Measurements from ENCODE around the gene BRAT1.
"Not testable (repeated sequence)": the region's sequence is repeated elsewhere in the genome, so short reads cannot be mapped to it uniquely, and the experiment has no call there.

Gene BRAT1

DNA sequence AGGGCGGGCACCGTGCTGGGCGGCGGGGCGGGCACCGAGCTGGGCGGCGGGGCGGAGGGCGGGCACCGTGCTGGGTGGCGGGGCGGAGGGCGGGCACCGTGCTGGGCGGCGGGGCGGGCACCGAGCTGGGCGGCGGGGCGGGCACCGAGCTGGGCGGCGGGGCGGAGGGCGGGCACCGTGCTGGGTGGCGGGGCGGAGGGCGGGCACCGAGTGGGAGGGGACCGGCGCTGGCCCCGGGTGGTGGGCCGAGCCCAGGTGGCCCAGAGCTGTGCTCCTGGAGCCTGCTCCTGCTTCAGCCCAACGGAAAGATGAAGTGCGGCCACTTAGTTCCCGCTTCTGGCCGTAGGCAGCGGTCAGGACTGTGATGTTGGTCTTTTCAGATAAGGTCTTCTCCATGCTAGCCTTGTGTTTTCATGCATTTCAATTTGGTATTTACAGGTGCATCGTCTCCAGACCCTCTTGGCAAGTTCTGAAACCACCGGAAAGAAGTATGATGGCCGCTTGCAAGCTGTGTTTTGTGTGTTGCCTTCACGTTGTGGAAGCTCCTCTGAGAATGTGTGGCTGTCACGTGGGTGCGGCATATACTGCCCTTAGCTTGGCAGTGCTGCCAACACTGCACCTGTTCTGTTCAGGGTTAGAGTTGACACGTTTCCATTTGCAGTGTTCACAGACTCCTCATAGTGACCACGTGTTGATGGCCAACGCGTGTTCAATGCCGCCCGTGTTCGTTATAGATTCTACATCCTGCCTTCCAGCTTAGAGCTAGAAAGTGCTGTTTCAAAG, 28.7 kb upstream of the BRAT1 start:
- no peak for DNase-seq

DNA sequence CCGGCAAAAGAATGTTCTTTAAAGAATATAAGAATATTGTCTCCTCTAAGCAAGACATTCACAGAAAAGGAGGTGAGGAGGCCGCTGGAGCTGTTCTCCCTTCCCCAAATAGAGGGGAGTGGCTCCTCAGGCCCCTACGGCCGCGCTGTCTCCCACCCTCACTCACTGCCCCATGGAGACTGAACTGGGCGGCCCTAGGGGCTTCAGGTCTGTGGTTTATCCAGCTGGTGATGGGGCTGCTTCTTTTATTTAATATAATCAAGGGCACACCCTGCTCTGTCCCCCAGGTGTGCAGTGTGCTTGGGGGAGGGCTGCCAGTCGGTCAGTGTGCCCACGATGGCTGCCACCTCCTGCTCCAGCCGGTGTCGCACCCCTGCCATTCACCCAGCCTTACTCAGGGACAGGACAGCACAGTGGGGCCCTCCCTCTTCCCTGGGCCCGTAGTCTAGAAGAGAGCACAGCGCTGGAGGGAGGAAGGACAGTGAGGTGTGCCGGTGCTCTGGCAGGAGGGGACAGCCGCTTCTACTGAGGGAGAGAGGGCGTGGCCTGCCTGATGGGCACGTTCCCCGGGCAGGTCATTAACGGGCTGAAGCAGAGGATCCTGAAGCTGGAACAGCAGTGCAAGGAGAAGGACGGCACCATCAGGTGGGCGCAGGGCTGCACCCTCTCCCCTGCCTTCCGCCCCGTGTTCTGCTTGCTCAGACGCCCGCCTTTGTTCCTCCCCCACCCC, 26.8 kb upstream of the BRAT1 start:
- no peak for DNase-seq

DNA sequence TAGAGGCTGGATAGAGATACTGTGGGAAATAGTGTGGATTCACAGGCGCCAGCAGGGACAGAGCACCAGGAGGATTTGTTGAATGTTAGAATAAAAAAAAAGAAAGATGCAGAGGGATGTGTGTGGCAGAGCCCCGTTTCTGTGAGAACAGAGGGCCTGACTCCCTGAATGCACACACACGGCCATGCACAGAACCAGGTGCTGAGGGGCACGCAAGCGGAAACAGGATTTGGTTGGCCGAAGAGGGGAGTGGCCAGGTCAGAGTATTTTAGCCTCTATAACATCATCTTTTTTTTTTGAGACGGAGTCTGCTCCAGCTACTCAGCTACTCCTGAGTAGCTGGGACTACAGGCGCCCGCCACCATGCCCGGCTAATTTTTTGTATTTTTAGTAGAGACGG, 25.3 kb upstream of the BRAT1 start:
- DNase-seq = no peak

DNA sequence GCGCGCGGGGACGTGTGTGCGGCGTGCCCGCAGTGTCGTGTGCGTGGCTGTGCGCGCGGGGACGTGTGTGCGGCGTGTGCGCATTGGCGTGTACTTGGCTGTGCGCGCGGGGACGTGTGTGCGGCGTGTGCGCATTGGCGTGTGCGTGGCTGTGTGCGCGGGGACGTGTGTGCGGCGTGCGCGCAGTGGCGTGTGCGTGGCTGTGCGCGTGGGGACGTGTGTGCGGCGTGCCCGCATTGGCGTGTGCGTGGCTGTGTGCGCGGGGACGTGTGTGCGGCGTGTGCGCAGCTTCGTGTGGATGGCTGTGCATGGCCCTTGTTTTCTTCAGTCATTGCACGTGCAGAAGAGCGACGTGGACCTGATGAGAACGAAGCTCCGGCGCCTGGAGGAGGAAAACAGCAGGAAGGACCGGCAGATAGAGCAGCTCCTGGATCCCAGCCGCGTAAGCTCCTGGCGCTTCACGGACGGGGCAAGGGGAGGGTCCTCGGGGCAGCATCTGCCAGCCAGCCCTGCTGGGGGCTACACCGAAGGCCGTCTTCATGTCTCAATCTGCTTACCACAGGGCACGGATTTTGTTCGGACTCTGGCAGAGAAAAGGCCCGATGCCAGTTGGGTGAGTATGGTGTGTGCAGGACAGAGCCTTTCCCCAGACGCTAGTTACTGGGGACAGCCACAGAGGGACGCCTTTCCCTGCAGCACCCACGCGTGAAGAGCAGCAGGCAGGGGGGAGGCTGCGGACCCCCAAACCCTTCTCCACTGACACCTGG, 22.8 kb upstream of the BRAT1 start:
- no peak for DNase-seq

DNA sequence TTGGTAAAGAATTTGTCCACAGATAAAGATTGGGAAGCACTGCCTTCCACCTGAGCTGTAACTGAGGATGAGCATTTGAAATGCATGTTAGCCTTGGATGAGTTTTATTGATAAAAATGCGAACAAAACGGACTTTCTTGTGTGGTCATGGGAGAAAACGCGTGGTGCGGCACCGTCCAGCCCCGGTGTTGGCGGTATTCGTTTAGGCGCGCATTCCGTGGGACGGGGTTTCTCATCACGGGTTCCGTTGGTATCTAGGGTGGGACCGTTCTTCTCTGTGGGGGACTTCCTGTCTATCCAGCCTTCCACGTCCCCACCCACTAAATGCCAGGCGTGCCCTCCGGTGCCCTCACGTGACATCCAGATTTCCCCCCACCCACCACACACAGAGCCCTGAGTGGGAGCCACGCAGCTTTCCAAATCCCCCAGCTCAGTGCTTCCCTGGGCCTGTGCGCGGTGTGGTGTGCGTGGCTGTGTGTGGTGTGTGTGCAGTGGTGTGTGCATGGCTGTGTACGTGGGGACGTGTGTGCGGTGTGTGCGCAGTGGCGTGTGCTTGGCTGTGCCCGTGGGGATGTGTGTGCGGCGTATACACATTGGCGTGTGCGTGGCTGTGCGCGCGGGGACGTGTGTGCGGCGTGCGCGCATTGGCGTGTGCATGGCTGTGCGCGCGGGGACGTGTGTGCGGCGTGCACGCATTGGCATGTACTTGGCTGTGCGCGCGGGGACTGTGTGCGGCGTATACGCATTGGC, 21.6 kb upstream of the BRAT1 start:
- no peak for DNase-seq

DNA sequence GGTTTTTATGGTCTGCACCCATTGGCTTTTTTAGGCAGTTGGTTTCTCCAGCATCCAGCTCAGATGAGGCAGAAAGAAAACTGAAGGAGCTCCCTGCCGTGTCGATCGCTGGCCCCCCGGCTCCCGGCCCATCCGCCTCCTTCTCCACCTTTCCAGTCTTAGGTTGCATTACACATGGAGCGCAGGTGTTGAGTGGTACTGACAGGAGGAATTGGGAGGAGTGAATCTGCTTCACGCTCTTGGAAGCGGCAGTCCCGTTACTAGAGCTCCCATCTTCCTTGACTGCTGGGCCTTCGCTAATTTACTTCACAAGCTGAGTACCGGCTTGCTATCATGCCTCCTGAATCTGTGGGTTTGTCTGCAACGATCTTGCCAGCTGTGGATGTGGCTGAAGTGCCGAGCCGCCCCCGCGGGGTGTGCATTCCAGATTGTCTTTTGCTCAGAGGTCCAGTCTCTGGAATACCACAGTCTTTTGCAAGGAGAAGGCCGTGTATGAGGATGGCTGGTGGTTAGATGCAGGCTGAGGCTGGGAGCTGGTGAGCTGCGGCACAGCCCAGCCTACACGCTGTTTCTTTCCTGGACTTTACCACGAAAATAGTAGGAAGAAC, 20.5 kb upstream of the BRAT1 start:
- DNase-seq = no peak

DNA sequence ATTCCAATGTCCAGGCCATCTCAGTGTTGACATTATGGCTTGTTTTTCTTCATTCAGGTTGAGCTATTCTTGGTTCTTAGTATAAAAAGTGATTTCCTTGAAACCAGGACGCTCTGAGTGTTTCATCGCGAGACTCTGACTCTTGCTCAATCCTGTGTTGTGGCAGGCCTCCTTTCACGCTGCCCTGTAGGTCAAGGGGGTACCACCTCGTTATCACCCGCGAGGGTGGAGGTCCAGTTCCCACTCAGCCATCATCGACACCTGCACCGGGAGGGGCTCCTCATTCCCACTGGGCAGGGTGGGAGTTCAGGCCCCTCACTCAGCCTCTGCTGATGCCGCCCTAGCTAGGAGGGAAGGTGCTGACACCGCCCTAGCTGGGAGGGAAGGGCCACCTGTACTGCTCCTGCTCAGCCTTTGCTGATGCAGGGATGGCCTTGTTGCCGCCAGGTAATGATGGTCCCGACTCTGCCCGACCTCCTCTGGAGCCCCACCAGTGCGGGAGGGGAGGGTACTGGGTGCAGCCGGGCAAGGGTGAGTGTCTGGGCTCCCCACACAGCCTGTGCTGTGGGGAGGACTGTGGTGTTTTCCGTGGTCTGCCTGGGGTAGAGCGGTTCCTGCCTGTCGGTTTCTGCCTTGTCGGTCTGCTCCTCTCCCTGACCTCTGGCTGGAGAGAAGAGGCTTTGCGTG, 19.9 kb upstream of the BRAT1 start:
- DNase-seq = no peak

DNA sequence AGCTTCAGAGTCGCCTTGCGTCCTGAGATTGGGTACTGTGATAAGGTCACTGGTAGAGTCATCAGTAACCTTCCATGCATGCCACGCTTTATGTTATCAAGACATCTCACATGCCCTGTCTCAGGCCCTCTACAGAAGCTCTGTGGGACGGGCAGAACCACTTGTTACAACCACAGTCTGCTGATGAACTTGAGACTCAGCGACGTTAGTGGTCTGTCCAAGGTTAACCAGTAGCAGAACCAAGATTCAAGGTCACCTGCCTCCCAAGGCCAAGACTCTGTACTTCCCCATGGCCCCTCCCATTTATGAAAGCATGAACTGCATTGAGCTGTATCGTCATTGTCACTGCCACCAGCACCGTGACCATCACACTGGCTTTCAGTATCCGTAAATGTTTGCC, 18.4 kb upstream of the BRAT1 start:
- DNase-seq = no peak

DNA sequence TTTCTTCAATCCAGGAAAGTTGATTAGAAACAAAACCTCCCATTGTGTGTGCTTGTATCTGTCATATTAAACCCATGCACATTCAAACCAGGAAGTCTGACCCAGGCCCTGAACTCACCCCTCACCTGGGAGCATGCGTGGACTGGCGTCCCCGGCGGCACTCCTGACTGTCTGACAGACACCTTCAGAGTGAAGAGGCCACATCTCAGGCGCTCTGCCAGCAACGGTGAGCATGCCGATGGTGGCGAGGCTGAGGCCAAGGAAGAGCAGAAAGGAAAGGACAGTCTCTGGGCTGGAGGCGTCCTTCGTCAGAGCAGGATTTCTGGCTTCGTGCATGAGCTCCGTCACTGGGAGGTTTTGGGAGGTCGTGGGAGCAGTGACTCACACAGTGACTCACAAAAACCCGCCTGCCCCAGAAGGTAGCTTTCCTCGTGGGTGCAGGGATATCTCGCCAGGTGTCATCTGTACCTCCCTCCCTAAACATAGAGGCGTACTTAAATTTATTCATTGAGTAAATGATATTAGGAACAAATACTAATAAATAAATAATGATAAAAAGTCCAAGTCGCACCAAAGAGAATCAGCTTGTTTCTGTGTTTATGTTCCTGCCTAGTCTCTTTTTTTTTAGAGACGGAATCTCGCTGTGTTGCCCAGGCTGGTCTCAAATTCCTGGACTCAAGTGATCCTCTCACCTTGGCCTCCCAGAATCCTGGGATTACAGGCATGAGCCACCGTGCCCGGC, 16.9 kb upstream of the BRAT1 start:
- no peak for DNase-seq

DNA sequence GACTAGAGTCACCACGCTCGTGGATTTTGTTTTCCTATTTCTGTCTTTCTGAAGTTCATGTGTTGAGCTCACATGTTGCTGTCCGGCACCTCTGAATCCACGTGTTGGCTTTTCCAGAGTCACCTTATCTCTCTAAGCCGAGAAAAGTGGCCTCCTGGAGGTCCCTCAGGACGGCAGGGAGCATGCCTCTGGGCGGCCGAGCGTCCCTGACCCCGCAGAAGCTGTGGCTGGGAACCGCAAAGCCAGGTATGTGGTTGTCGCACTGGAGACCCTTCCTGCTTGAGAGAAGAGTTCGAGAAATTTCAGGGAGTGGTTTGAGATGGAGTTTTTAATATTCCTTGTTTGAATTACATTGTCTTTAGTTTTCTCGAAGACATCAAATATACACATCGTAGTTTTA, 16.1 kb upstream of the BRAT1 start:
- DNase-seq = no peak

DNA sequence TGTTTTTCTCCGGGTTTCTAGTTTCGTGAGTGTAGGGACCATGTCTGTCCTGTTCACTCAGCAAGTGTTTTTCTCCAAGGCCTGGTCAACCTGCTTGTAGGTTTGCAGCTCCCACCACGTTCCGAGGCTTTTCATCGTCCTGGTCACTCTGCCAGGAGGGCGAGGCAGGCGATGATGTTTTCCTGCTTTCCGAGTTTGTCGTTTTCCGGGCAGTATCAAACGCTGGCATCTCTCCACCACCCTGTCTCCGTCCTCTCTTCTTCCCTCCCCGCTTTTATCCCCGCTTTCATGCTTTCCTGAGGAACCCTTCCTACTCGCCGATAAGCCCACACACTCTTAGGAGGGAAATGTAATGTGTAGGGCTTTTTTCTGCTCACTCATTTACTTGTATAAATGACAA, 14.7 kb upstream of the BRAT1 start:
- DNase-seq = no peak

DNA sequence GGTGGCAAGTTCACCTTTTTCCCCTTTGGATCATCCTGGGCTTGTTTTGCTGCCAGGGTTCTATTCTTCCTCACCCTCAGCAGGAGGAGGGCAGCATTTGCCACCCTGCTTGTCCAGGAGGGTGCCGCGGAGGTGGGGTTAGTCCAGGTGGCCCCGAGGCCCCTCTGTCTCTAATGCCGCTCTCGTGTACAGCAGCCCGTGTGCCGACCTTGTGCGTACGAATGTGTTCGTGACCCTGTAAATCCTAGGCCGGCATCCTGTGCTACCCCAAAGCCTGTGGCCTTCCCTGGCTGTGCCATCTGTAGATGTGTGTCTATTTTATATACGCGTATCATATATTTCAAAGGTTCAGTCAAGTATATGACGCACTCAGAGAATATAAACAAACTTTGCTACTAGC, 14.1 kb upstream of the BRAT1 start:
- no peak for DNase-seq

DNA sequence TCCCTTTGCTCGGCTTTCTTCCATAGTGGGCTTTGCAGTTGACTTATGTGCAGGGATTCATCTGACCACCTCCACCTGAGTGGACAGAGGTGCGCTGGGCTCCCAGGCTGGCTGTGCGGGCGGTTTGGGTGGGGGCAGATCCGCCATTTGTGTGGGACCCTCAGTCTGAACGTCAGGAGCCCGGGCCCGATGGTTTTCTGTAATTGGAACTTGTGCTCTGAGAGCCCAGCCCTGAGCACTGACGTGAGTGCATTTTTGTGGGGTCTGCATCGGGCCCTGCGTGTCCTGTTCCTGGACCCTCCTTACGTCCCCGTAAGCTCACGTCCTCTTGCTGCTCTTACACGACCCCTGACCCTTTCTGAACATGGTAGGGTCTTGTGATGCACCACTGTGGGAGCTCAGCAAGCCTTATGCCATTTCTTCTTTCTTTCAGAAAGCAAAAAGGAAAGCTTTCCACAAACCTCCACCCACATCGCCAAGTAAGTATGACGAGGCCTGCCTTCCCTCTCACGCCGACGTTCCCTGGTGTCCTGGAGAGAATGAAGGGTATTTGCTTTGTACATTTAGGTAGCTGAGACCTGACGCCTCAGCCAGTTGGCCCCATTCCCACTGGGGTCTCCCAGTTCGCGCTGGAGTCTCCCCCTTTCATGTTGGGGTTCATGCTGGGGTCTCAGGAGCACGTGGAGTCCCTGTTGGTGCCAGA, 13.3 kb upstream of the BRAT1 start:
- DNase-seq = no peak

DNA sequence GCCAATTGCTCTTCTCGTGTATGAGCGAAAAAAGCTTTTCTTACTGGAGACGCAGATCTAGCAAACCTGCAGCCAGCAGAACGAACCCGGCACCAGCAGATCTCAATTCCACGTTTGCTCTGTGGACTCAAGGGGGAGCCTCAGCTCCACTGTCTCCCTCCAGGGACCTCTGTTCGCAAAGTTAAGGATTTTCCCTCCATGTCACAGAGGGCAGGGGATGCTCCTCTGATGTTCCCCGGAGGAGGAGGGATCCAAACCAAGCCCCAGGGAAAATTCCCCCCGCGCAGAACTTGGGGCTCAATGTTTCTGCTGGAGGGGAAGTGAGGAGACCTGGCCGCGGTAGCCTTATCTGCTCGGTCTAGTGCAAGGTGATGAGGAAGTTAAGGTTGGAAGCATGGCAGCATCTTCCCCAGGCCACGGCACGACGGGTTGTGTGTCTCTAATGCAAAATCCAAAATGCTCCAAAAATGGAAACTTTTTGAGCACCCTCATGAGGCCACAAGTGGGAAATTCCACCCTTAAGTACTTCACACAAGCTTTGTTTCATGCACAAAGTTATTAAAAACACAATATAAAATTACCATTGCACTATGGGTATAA, 12.5 kb upstream of the BRAT1 start:
- DNase-seq = no peak

DNA sequence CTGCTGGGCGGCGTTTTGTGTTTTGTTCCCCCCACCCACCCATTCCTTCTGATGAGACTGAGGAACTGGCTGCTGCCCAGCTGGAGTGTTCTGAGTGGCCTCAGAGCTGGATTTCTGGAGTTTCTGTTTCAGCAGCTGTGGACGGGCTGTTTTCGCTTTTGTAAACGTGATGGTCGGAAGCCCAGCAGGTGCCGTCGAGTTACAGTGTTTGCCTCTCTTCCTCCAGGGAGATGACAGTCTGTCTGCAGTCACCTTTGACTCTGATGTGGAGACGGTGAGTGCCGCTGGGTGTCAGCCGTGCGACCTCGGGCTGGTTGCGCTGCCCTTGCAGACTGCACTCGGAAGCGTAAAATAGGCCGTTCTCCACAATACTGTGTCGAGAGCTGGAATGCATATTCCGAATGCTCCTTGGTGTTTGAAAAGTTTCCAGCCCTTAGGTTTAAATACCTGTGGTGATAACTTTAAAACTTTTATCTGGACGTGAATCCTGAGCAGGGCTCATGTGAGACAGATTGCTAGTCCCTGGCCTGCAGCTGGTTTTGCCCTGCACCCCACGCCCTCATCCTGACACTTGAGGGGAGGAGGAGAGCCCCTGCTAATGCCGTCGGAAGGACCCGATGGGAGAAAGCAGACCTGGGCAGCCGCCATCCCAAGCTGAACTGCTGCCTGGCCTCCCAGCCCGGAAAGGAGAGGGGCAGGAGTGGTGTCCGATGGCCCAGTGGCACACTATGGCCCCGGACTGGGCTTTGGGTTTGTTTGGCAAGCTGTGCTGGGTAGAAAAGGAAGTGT, 11.8 kb upstream of the BRAT1 start:
- peak; percentile 39 for DNase-seq

DNA sequence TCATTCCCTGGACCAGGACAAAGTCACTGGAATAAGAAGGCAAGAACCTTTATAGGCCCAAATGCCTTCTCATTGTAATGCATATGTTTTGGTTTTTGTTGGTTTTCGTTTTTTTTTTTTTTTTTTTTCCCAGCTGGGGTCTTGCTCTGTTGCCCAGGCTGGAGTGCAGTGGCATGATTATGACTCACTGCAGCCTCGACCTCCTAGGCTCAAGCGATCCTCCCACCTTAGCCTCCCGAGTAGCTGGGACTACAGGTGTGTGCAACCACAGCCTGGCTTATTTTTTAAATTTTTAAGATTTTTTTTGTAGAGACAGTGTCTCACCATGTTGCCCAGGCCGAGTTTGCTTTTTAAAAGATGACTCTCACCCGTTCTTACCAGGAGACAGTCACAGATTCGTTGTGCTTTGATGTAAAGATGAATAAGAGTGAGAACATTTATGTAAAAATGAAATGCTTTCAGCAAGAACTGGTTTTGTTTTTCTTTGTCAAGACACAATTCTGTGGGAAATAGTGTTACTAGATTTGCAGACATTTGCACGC, 11.1 kb upstream of the BRAT1 start:
- no peak for DNase-seq

DNA sequence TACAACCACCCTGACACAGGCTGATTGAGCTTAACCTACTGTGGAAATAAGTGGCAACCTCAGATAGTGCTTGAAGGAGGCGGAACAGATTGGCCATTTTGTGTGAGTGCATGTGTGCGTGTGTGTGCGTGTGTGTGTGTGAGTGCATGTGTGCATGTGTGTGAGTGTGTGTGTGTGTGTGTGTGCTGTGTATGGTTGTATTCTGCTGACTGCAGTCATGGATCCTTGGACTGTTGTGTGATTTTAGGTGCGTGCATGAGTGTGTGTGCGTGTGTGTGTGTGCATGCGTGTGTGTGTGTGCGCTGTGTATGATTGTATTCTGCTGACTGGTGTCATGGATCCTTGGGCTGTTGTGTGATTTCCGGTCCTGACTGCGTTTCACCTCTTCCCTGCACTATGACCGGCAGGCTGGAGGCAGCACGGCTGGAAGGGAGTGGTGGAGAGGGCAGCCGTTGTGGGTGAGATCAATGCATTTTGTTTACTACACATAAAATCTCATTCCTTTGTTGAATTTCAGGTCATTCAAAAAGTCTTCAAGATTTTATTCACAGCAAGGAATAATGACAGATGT, 9.7 kb upstream of the BRAT1 start:
- DNase-seq = no peak

DNA sequence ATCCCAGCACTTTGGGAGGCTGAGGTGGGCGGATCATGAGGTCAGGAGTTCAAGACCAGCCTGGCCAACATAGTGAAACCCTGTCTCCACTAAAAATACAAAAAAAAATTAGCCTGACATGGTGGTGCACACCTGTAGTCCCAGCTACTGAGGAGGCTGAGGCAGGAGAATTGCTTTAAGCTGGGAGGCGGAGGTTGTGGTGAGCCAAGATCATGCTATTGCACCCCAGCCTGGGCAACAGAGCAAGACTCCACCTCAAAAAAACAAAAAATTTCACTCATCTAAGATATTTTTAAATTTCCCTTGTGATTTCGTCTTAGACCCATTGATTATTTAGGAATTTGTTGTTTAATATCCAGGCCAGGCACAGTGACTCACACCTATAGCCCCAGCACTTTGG, 8.6 kb upstream of the BRAT1 start:
- not testable (repeated sequence) for DNase-seq
